Type B pancreatic cell (in vitro differentiated cells): Measurements from ENCODE around the gene ARAP3. TPM values are rescaled to one million over a fixed set of nuclear protein-coding genes. Genes with fewer than 3 reads are reported as not detected.

Source experiments
- DNase-seq: peaks from one replicate; pipeline ENCODE4 v3.0.0; 2021; ENCODE audit warnings: mixed read lengths; ENCODE audit not compliant: unreplicated experiment; ENCODE audit errors: extremely low spot score
- H3K27ac Mint-ChIP-seq: 2 replicates; pipeline ENCODE4 v1.8.0; 2021; ENCODE audit warnings: mild to moderate bottlenecking, mixed read lengths
- H3K27me3 Mint-ChIP-seq: 2 replicates; pipeline ENCODE4 v1.8.0; 2021; ENCODE audit warnings: mixed read lengths
- H3K36me3 Mint-ChIP-seq: 2 replicates; pipeline ENCODE4 v1.8.0; 2021; ENCODE audit warnings: mixed read lengths
- H3K4me1 Mint-ChIP-seq: one replicate; pipeline ENCODE4 v1.8.0; 2021; ENCODE audit warnings: mixed read lengths; ENCODE audit not compliant: unreplicated experiment
- H3K4me3 Mint-ChIP-seq: 2 replicates; pipeline ENCODE4 v1.8.0; 2021; ENCODE audit warnings: mild to moderate bottlenecking, mixed read lengths
- H3K9me3 Mint-ChIP-seq: 2 replicates; pipeline ENCODE4 v1.8.0; 2021; ENCODE audit warnings: mixed read lengths
- total RNA-seq: library from RNA; stranded (reverse); gene quantifications from 2 replicates; pipeline ENCODE4 v1.2.1, GENCODE V29; 2021; ENCODE audit warnings: low replicate concordance
- TF ChIP-seq, protein P1 (sequence below): fragments of 200-600 bp; sonication (generic); conservative IDR thresholded peaks from 2 replicates; pipeline ENCODE4 v1.5.0; 2021; ENCODE audit warnings: antibody characterized with exemption, mild to moderate bottlenecking

Gene ARAP3
- total RNA-seq, 1 donor from 2014 or later = 8.4 TPM

DNA sequence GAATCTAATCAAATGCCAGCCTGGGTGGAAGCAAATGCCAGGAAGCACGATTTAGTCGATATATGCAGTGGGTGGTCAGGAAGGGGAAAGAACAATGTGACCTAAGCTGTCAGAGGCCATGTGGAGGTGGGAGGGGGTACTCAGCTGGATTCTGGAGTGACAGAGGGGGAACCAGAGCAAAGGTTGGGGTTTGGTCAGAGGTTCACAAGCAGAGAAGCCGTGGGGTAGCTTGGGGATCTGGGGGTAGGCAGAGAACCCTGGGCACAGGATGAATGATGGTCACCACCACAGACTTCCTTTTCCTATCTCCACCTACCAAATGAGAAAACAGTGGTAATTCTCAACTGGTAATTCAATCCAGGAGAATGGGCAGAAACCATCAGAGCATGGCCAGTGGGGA, 24.1 kb upstream of the ARAP3 start:
- no peak for DNase-seq
- Mint-ChIP-seq H3K27me3 (peaks cover 17% of the 10 kb centered on the region), H3K4me3 (no peak overlapping the region), H3K9me3 (no peaks in the 10 kb centered on the region), H3K4me1 (peaks cover 10% of the 10 kb centered on the region), H3K36me3 (no peaks in the 10 kb centered on the region), H3K27ac (no peak overlapping the region)
- TF ChIP-seq, protein P1, sequence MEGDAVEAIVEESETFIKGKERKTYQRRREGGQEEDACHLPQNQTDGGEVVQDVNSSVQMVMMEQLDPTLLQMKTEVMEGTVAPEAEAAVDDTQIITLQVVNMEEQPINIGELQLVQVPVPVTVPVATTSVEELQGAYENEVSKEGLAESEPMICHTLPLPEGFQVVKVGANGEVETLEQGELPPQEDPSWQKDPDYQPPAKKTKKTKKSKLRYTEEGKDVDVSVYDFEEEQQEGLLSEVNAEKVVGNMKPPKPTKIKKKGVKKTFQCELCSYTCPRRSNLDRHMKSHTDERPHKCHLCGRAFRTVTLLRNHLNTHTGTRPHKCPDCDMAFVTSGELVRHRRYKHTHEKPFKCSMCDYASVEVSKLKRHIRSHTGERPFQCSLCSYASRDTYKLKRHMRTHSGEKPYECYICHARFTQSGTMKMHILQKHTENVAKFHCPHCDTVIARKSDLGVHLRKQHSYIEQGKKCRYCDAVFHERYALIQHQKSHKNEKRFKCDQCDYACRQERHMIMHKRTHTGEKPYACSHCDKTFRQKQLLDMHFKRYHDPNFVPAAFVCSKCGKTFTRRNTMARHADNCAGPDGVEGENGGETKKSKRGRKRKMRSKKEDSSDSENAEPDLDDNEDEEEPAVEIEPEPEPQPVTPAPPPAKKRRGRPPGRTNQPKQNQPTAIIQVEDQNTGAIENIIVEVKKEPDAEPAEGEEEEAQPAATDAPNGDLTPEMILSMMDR = no peak

DNA sequence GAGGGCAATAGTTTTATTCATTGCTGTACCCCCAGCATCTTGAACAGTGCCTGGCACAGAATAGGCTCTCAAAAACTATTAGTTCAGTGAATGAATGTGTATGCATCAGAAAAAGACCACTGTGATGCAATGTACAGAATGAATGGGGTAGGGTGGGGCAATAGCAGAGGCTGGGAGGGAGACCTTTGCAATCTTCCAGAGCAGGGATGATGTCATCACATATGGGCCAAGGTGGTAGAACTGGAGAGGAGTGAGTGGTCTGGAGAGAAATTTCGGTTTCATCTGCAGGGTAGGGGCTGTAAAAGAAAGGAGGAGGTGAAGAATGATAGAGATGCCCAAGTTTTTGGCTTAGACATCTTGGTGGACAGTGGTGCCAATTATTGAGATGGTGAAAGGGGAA, 23.4 kb upstream of the ARAP3 start:
- Mint-ChIP-seq H3K4me1 (peaks cover 10% of the 10 kb centered on the region), H3K27ac (no peak overlapping the region), H3K4me3 (no peak overlapping the region), H3K27me3 (peaks cover 20% of the 10 kb centered on the region), H3K36me3 (no peaks in the 10 kb centered on the region), H3K9me3 (no peaks in the 10 kb centered on the region)
- TF ChIP-seq, protein P1 = no peak
- DNase-seq = no peak

DNA sequence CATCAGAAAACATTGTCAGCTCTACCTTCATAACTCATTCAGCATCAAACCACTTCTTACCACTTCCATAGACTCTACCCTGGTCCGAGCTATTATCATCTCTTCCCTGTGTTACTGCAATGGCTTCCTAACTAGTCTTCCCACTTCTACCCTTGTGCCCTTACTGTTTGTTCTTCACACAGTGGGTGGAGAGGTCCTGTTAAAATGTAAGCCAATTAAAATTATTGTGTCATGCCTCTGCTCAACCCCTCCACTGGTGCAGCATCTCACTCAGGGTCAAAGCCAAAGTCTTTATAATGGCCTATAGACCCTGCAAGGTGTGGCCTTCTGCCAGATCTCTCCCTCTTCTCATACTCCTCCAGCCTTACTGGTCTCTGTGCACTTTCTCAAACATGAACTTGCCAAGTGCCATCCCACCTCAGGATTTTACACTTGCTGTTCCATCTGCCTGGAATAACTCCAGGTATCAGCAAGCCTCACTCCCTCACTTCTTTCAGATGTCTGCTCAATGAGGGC, 22.8 kb upstream of the ARAP3 start:
- Mint-ChIP-seq H3K4me1 (peaks cover 8% of the 10 kb centered on the region), H3K9me3 (no peaks in the 10 kb centered on the region), H3K4me3 (no peak overlapping the region), H3K27me3 (peaks cover 23% of the 10 kb centered on the region), H3K27ac (no peak overlapping the region), H3K36me3 (no peaks in the 10 kb centered on the region)
- TF ChIP-seq, protein P1 = no peak
- no peak for DNase-seq

DNA sequence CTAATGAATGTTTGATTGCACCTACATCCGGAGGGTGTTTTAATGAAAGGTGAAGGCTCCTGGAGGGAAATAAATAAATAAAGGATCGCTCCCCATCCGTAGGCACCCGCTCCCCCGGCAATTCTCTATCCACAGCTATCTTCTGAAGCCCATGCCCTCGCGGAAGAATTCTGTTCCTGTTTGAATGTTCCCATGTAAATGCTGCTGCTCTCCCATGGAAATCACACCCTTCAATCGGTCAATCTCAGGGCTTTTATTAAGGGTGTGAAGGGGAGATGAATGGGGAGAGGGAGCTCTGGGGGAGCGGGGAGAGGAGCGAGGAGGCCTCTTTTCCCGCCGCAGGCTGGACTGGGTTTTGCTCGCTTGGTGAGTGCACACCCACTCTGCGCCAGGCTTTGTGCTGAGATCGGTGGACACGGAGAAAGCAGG, 21.1 kb upstream of the ARAP3 start:
- no peak for DNase-seq
- H3K4me3 Mint-ChIP-seq = peak overlapping the region; percentile 82
- TF ChIP-seq, protein P1 = no peak
- H3K27ac Mint-ChIP-seq = peak overlapping the region; percentile 56
- no peaks in the 10 kb centered on the region for H3K9me3 Mint-ChIP-seq
- no peaks in the 10 kb centered on the region for H3K36me3 Mint-ChIP-seq
- H3K27me3 Mint-ChIP-seq = peaks cover 33% of the 10 kb centered on the region
- H3K4me1 Mint-ChIP-seq = peaks cover 6% of the 10 kb centered on the region

DNA sequence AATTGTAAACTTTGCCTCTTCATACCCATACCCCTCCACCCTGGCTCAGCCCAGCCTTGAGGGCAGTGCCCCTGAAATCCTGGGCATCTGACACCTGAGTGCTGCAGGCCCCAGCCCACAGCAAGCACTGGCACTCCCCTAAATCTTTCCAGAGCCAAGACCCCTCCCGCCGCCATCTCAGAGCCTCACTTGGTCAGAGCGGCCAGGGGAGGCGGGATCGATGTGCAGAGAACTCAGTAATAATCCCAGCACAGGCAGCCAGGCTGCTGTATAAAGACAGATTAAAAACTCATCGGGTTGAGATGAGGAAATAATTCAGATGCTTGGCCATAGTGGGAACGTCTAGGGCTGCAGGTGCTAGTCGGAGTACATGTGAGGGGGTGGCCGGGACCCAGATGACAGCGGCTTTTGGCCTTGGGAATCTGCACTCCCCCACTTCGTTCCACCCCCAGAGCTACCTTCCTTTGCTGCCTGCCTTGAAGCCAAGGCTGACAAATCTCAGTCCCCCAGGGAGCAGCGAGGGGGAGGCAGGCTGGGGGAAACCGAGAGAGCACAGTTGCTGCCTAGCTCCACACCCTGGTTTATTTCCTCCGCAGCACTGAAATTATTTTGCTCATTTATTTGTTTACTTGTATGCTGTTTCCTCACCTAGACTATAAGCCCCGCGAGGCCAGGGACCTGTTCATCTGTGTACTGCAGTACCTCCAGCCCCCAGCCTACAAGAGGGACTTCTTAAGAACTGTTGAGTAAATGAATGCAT, 19.5 kb upstream of the ARAP3 start:
- DNase-seq = no peak
- no peaks in the 10 kb centered on the region for H3K9me3 Mint-ChIP-seq
- H3K4me3 Mint-ChIP-seq = peak overlapping the region; percentile 82
- H3K27me3 Mint-ChIP-seq = peaks cover 48% of the 10 kb centered on the region
- TF ChIP-seq, protein P1 = no peak
- H3K36me3 Mint-ChIP-seq = no peaks in the 10 kb centered on the region
- peak overlapping the region; percentile 54 for H3K27ac Mint-ChIP-seq
- H3K4me1 Mint-ChIP-seq = peaks cover 6% of the 10 kb centered on the region
